HEK293 (cell line): ENCODE results near the gene DKK3.

ENCODE experiments used
- CTCF ChIA-PET: fragments of 350-600 bp; formaldehyde crosslinking; extraction: SDS; loops from one replicate; lab custom pipeline; 2021; ENCODE audit warnings: antibody characterized with exemption; lab: Yijun Ruan, JAX
- POLR2A ChIA-PET: fragments of 300-600 bp; formaldehyde crosslinking; extraction: SDS; loops from one replicate; lab custom pipeline; 2020; ENCODE audit warnings: antibody characterized with exemption, inconsistent platforms; lab: Yijun Ruan, JAX
- H3K27ac ChIP-seq: fragments of 200-500 bp; sonication (Bioruptor generic); 2 replicates; pipeline ENCODE4 v1.5.1; 2014; ENCODE audit warnings: low read depth, low read length, control low read depth, inconsistent platforms; ENCODE audit errors: extremely low read depth
- H3K36me3 ChIP-seq, 2 experiments: fragments of 200-500 bp in 1 of 2; sonication (Bioruptor generic) in 1 of 2; 1 replicate in 1 of 2; 2 replicates in 1 of 2; pipeline ENCODE4 v1.5.1; 2014 to 2017; ENCODE audit warnings: inconsistent platforms in 2 of 2, low read length in 2 of 2; ENCODE audit not compliant: control insufficient read depth in 2 of 2, insufficient read depth in 1 of 2
- H3K4me1 ChIP-seq: fragments of 200-500 bp; sonication (Bioruptor generic); 2 replicates; pipeline ENCODE4 v1.5.1; 2014; ENCODE audit warnings: mild to moderate bottlenecking, low read length, inconsistent platforms; ENCODE audit not compliant: control insufficient read depth, insufficient read depth
- H3K4me3 ChIP-seq: 2 replicates; pipeline ENCODE4 v1.5.1; 2011; ENCODE audit warnings: low read depth, mild to moderate bottlenecking, control low read depth, low read length, moderate library complexity
- H3K9me3 ChIP-seq: fragments of 200-500 bp; sonication (Bioruptor generic); 2 replicates; pipeline ENCODE4 v1.5.1; 2014; ENCODE audit warnings: low read depth, low read length, inconsistent platforms; ENCODE audit not compliant: control insufficient read depth, insufficient read depth
- GLIS2 ChIP-seq: fragments of 450-650 bp; formaldehyde crosslinking; IDR thresholded peaks from 2 replicates; pipeline ENCODE4 v1.5.1; 2016; ENCODE audit warnings: missing biosample characterization, missing genetic modification characterization
- SP7 ChIP-seq: fragments of 450-650 bp; formaldehyde crosslinking; IDR thresholded peaks from 2 replicates; pipeline ENCODE4 v1.5.1; 2016; ENCODE audit warnings: missing biosample characterization, missing genetic modification characterization
- ZNF132 ChIP-seq: fragments of 450-650 bp; formaldehyde crosslinking; IDR thresholded peaks from 2 replicates; pipeline ENCODE4 v1.5.1; 2017; ENCODE audit warnings: missing biosample characterization, missing genetic modification characterization, borderline replicate concordance
- ZNF211 ChIP-seq: fragments of 450-650 bp; formaldehyde crosslinking; IDR thresholded peaks from 2 replicates; pipeline ENCODE4 v1.5.1; 2016; ENCODE audit warnings: low read depth, missing biosample characterization, missing genetic modification characterization
- ZNF518A ChIP-seq: fragments of 450-650 bp; formaldehyde crosslinking; conservative IDR thresholded peaks from 2 replicates; pipeline ENCODE4 v1.5.1; 2016; ENCODE audit warnings: low read depth, missing biosample characterization, missing genetic modification characterization
- ZNF549 ChIP-seq: fragments of 450-650 bp; IDR thresholded peaks from 2 replicates; pipeline ENCODE4 v1.5.1; 2018; ENCODE audit warnings: missing biosample characterization, missing genetic modification characterization, mild to moderate bottlenecking, inconsistent platforms, moderate library complexity
- ZNF624 ChIP-seq: fragments of 450-650 bp; formaldehyde crosslinking; IDR thresholded peaks from 2 replicates; pipeline ENCODE4 v1.5.1; 2017; ENCODE audit warnings: missing biosample characterization, missing genetic modification characterization
- ZNF791 ChIP-seq: fragments of 450-650 bp; formaldehyde crosslinking; IDR thresholded peaks from 2 replicates; pipeline ENCODE4 v1.5.1; 2016; ENCODE audit warnings: missing biosample characterization, missing genetic modification characterization
- TF ChIP-seq, protein P1 (sequence below): fragments of 450-650 bp; formaldehyde crosslinking; IDR thresholded peaks from 2 replicates; pipeline ENCODE4 v1.5.1; 2016; ENCODE audit warnings: missing biosample characterization, missing genetic modification characterization
- TF ChIP-seq, protein P2 (sequence below): fragments of 450-650 bp; formaldehyde crosslinking; IDR thresholded peaks from 2 replicates; pipeline ENCODE4 v1.5.1; 2016; ENCODE audit warnings: missing biosample characterization, missing genetic modification characterization
- TF ChIP-seq, protein P3 (sequence below): fragments of 450-650 bp; formaldehyde crosslinking; IDR thresholded peaks from 2 replicates; pipeline ENCODE4 v1.5.1; 2017; ENCODE audit warnings: missing biosample characterization, missing genetic modification characterization
- TF ChIP-seq, protein P4 (sequence below): fragments of 450-650 bp; formaldehyde crosslinking; IDR thresholded peaks from 2 replicates; pipeline ENCODE4 v1.5.1; 2016; ENCODE audit warnings: missing biosample characterization, missing genetic modification characterization

Gene DKK3

GRCh38 chr11:11946878-11947277 is 61.5 kb downstream of the DKK3 start (continued):
- no peak for TF ChIP-seq ZNF132

GRCh38 chr11:11946180-11946579 is 62.2 kb downstream of the DKK3 start:
- Histone ChIP-seq H3K4me3 (no peak overlapping the region), H3K36me3 (peaks cover 0 to 76% of the 10 kb centered on the region in 2 experiments; a peak in 2 of 3 replicates), H3K27ac (no peak overlapping the region), H3K9me3 (no peaks in the 10 kb centered on the region), H3K4me1 (no peaks in the 10 kb centered on the region)
- TF ChIP-seq ZNF518A (tag by site-specific recombination): no peak
- no peak for TF ChIP-seq SP7 (tag by site-specific recombination)
- no peak for TF ChIP-seq GLIS2 (tag by site-specific recombination)
- no peak for TF ChIP-seq ZNF211 (tag by site-specific recombination)
- no peak for TF ChIP-seq ZNF791 (tag by site-specific recombination)
- TF ChIP-seq, protein P1, sequence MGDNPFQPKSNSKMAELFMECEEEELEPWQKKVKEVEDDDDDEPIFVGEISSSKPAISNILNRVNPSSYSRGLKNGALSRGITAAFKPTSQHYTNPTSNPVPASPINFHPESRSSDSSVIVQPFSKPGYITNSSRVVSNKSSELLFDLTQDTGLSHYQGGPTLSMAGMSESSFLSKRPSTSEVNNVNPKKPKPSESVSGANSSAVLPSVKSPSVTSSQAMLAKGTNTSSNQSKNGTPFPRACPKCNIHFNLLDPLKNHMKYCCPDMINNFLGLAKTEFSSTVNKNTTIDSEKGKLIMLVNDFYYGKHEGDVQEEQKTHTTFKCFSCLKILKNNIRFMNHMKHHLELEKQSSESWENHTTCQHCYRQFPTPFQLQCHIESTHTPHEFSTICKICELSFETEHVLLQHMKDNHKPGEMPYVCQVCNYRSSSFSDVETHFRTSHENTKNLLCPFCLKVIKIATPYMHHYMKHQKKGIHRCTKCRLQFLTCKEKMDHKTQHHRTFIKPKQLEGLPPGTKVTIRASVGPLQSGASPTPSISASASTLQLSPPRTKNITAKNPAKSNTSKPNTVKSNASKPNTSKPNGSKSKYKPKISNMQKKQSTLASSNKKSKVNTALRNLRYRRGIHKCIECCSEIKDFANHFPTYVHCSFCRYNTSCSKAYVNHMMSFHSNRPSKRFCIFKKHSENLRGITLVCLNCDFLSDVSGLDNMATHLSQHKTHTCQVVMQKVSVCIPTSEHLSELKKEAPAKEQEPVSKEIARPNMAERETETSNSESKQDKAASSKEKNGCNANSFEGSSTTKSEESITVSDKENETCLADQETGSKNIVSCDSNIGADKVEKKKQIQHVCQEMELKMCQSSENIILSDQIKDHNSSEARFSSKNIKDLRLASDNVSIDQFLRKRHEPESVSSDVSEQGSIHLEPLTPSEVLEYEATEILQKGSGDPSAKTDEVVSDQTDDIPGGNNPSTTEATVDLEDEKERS: no peak
- TF ChIP-seq ZNF549 (tag by site-specific recombination): no peak
- no peak for TF ChIP-seq ZNF624 (tag by site-specific recombination)
- TF ChIP-seq, protein P2, sequence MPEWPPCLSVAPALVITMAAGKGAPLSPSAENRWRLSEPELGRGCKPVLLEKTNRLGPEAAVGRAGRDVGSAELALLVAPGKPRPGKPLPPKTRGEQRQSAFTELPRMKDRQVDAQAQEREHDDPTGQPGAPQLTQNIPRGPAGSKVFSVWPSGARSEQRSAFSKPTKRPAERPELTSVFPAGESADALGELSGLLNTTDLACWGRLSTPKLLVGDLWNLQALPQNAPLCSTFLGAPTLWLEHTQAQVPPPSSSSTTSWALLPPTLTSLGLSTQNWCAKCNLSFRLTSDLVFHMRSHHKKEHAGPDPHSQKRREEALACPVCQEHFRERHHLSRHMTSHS: no peak
- TF ChIP-seq, protein P3, sequence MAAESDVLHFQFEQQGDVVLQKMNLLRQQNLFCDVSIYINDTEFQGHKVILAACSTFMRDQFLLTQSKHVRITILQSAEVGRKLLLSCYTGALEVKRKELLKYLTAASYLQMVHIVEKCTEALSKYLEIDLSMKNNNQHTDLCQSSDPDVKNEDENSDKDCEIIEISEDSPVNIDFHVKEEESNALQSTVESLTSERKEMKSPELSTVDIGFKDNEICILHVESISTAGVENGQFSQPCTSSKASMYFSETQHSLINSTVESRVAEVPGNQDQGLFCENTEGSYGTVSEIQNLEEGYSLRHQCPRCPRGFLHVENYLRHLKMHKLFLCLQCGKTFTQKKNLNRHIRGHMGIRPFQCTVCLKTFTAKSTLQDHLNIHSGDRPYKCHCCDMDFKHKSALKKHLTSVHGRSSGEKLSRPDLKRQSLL (tag by site-specific recombination): no peak
- TF ChIP-seq, protein P4, sequence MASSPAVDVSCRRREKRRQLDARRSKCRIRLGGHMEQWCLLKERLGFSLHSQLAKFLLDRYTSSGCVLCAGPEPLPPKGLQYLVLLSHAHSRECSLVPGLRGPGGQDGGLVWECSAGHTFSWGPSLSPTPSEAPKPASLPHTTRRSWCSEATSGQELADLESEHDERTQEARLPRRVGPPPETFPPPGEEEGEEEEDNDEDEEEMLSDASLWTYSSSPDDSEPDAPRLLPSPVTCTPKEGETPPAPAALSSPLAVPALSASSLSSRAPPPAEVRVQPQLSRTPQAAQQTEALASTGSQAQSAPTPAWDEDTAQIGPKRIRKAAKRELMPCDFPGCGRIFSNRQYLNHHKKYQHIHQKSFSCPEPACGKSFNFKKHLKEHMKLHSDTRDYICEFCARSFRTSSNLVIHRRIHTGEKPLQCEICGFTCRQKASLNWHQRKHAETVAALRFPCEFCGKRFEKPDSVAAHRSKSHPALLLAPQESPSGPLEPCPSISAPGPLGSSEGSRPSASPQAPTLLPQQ (tag by site-specific recombination): no peak
- ChIA-PET POLR2A (no interaction called here), CTCF (interaction anchor here (0.6 to 2.7 kb wide), 5 partner anchors 14 to 336 kb away, joined by 3 to 9 read pairs (median 4); no protein-coding TSS in a partner anchor)
